Smooth muscle cell (in vitro differentiated cells): ENCODE measurements around the gene DPYD. TPM values are rescaled to one million over a fixed set of nuclear protein-coding genes. Genes with fewer than 3 reads are reported as not detected.

Experiments used
- DNase-seq: peaks from one replicate; lab custom pipeline; 2025; ENCODE audit not compliant: unreplicated experiment; lab: John Stamatoyannopoulos, UW
- H2AFZ ChIP-seq: fragments of 200-600 bp; sonication (generic); 2 replicates; pipeline ENCODE4 v1.6.0; 2016; ENCODE audit warnings: antibody characterized with exemption, low read depth, mild to moderate bottlenecking
- H3F3A ChIP-seq: fragments of 200-600 bp; sonication (generic); 2 replicates; pipeline ENCODE4 v1.6.0; 2017; ENCODE audit warnings: antibody characterized with exemption, low read depth
- H3K27ac ChIP-seq: fragments of 200-600 bp; sonication (generic); 2 replicates; pipeline ENCODE4 v1.5.1; 2016; ENCODE audit warnings: low read depth, mild to moderate bottlenecking
- H3K27me3 ChIP-seq: fragments of 200-600 bp; sonication (generic); 2 replicates; pipeline ENCODE4 v1.6.1; 2016; ENCODE audit warnings: low read depth, mild to moderate bottlenecking
- H3K36me3 ChIP-seq: fragments of 200-600 bp; sonication (generic); 2 replicates; pipeline ENCODE4 v1.5.1; 2016; ENCODE audit warnings: low read depth
- H3K4me1 ChIP-seq: fragments of 200-600 bp; sonication (generic); 2 replicates; pipeline ENCODE4 v1.5.1; 2016; ENCODE audit warnings: low read depth
- H3K4me2 ChIP-seq: fragments of 200-600 bp; sonication (generic); 2 replicates; pipeline ENCODE4 v1.6.0; 2016; ENCODE audit warnings: mild to moderate bottlenecking
- H3K4me3 ChIP-seq: fragments of 200-600 bp; sonication (generic); 2 replicates; pipeline ENCODE4 v1.5.1; 2016; ENCODE audit warnings: mild to moderate bottlenecking
- H3K79me2 ChIP-seq: fragments of 200-600 bp; sonication (generic); 2 replicates; pipeline ENCODE4 v1.6.0; 2016; ENCODE audit warnings: low read depth, mild to moderate bottlenecking
- H3K9ac ChIP-seq: fragments of 200-600 bp; sonication (generic); 2 replicates; pipeline ENCODE4 v1.6.0; 2016; ENCODE audit warnings: low read depth
- H3K9me3 ChIP-seq: fragments of 200-600 bp; sonication (generic); replicated peaks from 2 replicates; pipeline ENCODE4 v1.5.1; 2016; ENCODE audit warnings: low read depth
- H4K20me1 ChIP-seq: fragments of 200-600 bp; sonication (generic); 2 replicates; pipeline ENCODE4 v1.6.0; 2016; ENCODE audit warnings: low read depth
- WGBS: methylation state at CpG from one replicate; pipeline ENCODE4 v1.1.7; 2016; ENCODE audit warnings: low lambda C conversion rate; 5-methylcytosine and 5-hydroxymethylcytosine counted together
- polyA plus RNA-seq: library from polyadenylated mRNA; unstranded; fragments of >200 nt; fragmentation: Nextera tagmentation; extraction: Ambion mirVana; gene quantifications from 2 replicates; pipeline ENCODE4 v1.2.1, GENCODE V29; 2016
- total RNA-seq: library from RNA; depleted of rRNA; stranded (reverse); fragments of >200 nt; gene quantifications from 2 replicates; pipeline ENCODE4 v1.2.3, GENCODE V29; 2014
- TF ChIP-seq, protein P1 (sequence below): fragments of 200-600 bp; sonication (generic); IDR thresholded peaks from 2 replicates; pipeline ENCODE4 v1.5.1; 2017; ENCODE audit warnings: borderline replicate concordance, mild to moderate bottlenecking, antibody characterized with exemption; ENCODE audit not compliant: insufficient read depth, poor library complexity, severe bottlenecking

The DPYD gene
- total and polyA plus RNA-seq, 2 experiments from 2014 or later: 1.8 to 2.0 TPM

DNA sequence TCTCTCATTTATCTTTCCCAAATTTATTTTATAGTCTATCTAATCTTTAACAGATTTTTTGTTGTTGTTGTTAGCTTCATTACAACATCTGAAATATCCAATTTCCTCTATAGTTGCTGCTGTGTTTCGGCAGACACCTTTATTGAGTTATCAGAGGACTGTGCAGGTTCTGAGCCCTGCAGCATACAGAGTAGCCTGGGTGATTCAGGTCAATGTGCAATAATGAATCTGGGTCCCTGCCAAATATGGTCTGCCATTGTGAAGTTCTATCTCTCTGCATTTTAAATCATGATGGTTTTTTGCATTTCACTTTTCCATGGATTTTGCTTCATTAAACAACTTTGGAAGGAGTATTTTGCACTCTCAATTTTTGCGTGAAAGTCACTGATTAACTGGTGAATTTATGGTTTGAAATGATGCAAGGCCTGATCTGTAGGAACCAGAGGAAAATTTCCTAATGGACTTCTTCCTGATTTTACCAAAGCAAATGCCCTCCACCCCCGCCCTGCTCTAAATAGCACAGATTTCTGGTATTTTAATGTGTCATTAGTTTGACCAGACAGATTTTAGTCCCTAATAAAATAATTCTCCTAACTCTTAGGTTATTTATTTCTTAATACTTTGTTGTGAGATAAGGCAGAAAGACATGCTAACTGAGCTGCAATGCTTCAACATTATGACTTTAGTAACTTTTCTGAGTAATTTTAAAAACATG lies 797.0 kb downstream of the DPYD start:
- Histone ChIP-seq H3K4me1 (peaks cover 22% of the 10 kb centered on the region), H3K9me3 (no peaks in the 10 kb centered on the region), H2AFZ (no peak overlapping the region), H3K27ac (no peak overlapping the region), H3K79me2 (no peaks in the 10 kb centered on the region), H3K4me2 (peak overlapping the region; percentile 11), H3K36me3 (no peaks in the 10 kb centered on the region), H3K9ac (no peak overlapping the region), H3K27me3 (no peaks in the 10 kb centered on the region), H4K20me1 (no peaks in the 10 kb centered on the region), H3F3A (no peaks in the 10 kb centered on the region), H3K4me3 (no peak overlapping the region)
- no peak for DNase-seq
- 72% methylated on average over 3 of the region's 3 CpGs for WGBS
- TF ChIP-seq, protein P1, sequence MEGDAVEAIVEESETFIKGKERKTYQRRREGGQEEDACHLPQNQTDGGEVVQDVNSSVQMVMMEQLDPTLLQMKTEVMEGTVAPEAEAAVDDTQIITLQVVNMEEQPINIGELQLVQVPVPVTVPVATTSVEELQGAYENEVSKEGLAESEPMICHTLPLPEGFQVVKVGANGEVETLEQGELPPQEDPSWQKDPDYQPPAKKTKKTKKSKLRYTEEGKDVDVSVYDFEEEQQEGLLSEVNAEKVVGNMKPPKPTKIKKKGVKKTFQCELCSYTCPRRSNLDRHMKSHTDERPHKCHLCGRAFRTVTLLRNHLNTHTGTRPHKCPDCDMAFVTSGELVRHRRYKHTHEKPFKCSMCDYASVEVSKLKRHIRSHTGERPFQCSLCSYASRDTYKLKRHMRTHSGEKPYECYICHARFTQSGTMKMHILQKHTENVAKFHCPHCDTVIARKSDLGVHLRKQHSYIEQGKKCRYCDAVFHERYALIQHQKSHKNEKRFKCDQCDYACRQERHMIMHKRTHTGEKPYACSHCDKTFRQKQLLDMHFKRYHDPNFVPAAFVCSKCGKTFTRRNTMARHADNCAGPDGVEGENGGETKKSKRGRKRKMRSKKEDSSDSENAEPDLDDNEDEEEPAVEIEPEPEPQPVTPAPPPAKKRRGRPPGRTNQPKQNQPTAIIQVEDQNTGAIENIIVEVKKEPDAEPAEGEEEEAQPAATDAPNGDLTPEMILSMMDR: no peak

DNA sequence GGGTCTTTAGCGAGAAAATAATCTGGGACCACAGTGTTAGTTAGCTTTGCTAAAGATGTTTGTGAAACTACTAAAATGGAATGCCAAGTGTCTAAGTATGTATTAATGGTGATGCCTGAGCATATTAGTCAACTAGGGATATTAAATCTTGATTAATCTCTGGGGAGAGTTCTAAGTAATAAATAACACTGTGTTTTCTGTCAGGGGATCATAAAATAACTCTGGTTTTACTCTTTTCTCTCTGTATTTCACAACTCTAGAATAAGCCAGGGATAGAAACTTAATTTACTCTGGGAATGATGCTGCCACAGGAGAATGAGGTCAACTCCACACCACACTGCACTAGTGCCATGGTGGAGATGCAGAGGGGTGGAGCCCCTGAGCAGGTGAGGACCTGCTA lies 800.0 kb downstream of the DPYD start:
- Histone ChIP-seq H3K27ac (no peak overlapping the region), H3K4me2 (no peak overlapping the region), H3K27me3 (no peaks in the 10 kb centered on the region), H3K36me3 (no peaks in the 10 kb centered on the region), H4K20me1 (no peaks in the 10 kb centered on the region), H3K9me3 (no peaks in the 10 kb centered on the region), H3K79me2 (no peaks in the 10 kb centered on the region), H3K9ac (no peak overlapping the region), H3F3A (no peaks in the 10 kb centered on the region), H3K4me3 (no peak overlapping the region), H3K4me1 (peaks cover 26% of the 10 kb centered on the region), H2AFZ (no peak overlapping the region)
- WGBS: 80% methylated on average over 1 of the region's 1 CpG
- DNase-seq: no peak
- TF ChIP-seq, protein P1: no peak

GRCh38 chr1:97119260-97120158 lies 801.3 kb downstream of the DPYD start:
- Histone ChIP-seq H3F3A (no peaks in the 10 kb centered on the region), H3K4me3 (no peak overlapping the region), H4K20me1 (no peaks in the 10 kb centered on the region), H3K4me1 (peaks cover 35% of the 10 kb centered on the region), H3K27me3 (no peaks in the 10 kb centered on the region), H3K36me3 (no peaks in the 10 kb centered on the region), H3K4me2 (no peak overlapping the region), H3K27ac (no peak overlapping the region), H3K79me2 (no peaks in the 10 kb centered on the region), H3K9me3 (no peaks in the 10 kb centered on the region), H3K9ac (no peak overlapping the region), H2AFZ (no peak overlapping the region)
- 76% methylated on average over 8 of the region's 8 CpGs for WGBS
- DNase-seq: no peak
- TF ChIP-seq, protein P1: no peak
